OCI-LY3 (cell line): ENCODE data around the gene WASF2.

Experiments
- H2AFZ ChIP-seq: fragments of 200-600, 300-600 bp; shearing (Covaris generic); 2 replicates; pipeline ENCODE4 v1.6.0; 2014; ENCODE audit warnings: antibody characterized with exemption, low read depth, low read length
- H3K27ac ChIP-seq: fragments of 200-600, 300-600 bp; sonication (generic); 2 replicates; pipeline ENCODE4 v1.5.1; 2014; ENCODE audit warnings: mild to moderate bottlenecking, low read length, moderate library complexity, mixed read lengths
- H3K27me3 ChIP-seq: fragments of 200-600, 300-600 bp; sonication (generic); 2 replicates; pipeline ENCODE4 v1.6.1; 2014; ENCODE audit warnings: low read depth, low read length, mixed read lengths
- H3K36me3 ChIP-seq: fragments of 200-600, 300-600 bp; sonication (generic); replicated peaks from 2 replicates; pipeline ENCODE3; 2014; ENCODE audit warnings: low read depth, low read length, mixed read lengths
- H3K4me1 ChIP-seq: fragments of 300-600, 200-600 bp; sonication (generic); 2 replicates; pipeline ENCODE4 v1.6.1; 2014; ENCODE audit warnings: low read length, mixed read lengths
- H3K4me2 ChIP-seq: fragments of 200-600, 300-600 bp; sonication (generic); 2 replicates; pipeline ENCODE4 v1.6.1; 2014; ENCODE audit warnings: low read length, mixed read lengths
- H3K4me3 ChIP-seq: fragments of 300-600, 200-600 bp; sonication (generic); 2 replicates; pipeline ENCODE4 v1.5.1; 2014; ENCODE audit warnings: antibody characterized with exemption, mild to moderate bottlenecking, low read length, moderate library complexity
- H3K79me2 ChIP-seq: fragments of 300-600, 200-600 bp; shearing (Covaris generic); 2 replicates; pipeline ENCODE4 v1.6.1; 2014; ENCODE audit warnings: mild to moderate bottlenecking, low read length, mixed read lengths
- H3K9ac ChIP-seq: fragments of 300-600, 200-600 bp; shearing (Covaris generic); 2 replicates; pipeline ENCODE4 v1.6.0; 2014; ENCODE audit warnings: mild to moderate bottlenecking, low read length, moderate library complexity
- H3K9me3 ChIP-seq: fragments of 200-600, 300-600 bp; shearing (Covaris generic); 2 replicates; pipeline ENCODE4 v1.6.1; 2014; ENCODE audit warnings: low read length, mixed read lengths; ENCODE audit not compliant: insufficient read depth
- H4K20me1 ChIP-seq: fragments of 200-600, 300-600 bp; sonication (generic); 2 replicates; pipeline ENCODE4 v1.6.1; 2016; ENCODE audit warnings: low read length, mixed read lengths; ENCODE audit not compliant: insufficient read depth
- CTCF ChIP-seq: fragments of 200-600, 300-600 bp; sonication (generic); IDR thresholded peaks from 2 replicates; pipeline ENCODE4 v1.5.1; 2014; ENCODE audit warnings: antibody characterized with exemption, low read length, low read depth
- EZH2phosphoT487 ChIP-seq: fragments of 200-600 bp; shearing (Covaris generic); IDR thresholded peaks from 2 replicates; pipeline ENCODE4 v1.6.1; 2018; ENCODE audit warnings: antibody characterized with exemption, mixed run types, low read depth

The WASF2 gene

DNA sequence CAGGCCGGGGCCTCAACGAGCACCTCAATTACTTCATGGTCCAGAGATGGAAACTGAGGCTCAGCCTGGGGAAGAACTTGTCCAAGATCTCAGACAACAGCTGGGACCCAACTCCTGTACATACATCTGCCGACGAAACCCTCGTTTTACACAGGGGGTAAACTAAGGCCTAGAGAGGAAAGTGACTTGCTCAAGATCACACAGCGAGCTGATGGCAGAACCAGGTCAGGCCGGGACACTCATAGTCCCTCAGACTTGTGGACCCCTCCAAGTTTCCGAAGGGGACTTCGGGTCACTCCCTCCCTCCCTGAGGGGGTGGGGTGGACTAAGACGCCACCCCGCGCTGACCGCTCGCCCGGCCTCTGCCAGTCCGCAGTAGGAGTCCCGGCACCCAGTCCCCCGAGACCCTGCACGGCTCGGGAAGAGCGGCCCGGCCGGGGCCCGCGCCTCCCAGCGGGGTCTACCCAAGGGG, 430 bp downstream of the WASF2 start:
- Histone ChIP-seq H3K4me2 (peak overlapping the region; percentile 92), H3K9ac (peak overlapping the region; percentile 98), H3K4me3 (peak overlapping the region; percentile 100), H4K20me1 (peaks cover 19% of the 10 kb centered on the region; the same call in 1 of the 2 replicates), H2AFZ (no peak overlapping the region), H3K79me2 (peaks cover 43% of the 10 kb centered on the region), H3K4me1 (peaks cover 38% of the 10 kb centered on the region), H3K27me3 (no peaks in the 10 kb centered on the region), H3K36me3 (no peaks in the 10 kb centered on the region), H3K9me3 (no peaks in the 10 kb centered on the region), H3K27ac (peak overlapping the region; percentile 71)
- TF ChIP-seq EZH2phosphoT487, result no peak
- no peak for TF ChIP-seq CTCF

DNA sequence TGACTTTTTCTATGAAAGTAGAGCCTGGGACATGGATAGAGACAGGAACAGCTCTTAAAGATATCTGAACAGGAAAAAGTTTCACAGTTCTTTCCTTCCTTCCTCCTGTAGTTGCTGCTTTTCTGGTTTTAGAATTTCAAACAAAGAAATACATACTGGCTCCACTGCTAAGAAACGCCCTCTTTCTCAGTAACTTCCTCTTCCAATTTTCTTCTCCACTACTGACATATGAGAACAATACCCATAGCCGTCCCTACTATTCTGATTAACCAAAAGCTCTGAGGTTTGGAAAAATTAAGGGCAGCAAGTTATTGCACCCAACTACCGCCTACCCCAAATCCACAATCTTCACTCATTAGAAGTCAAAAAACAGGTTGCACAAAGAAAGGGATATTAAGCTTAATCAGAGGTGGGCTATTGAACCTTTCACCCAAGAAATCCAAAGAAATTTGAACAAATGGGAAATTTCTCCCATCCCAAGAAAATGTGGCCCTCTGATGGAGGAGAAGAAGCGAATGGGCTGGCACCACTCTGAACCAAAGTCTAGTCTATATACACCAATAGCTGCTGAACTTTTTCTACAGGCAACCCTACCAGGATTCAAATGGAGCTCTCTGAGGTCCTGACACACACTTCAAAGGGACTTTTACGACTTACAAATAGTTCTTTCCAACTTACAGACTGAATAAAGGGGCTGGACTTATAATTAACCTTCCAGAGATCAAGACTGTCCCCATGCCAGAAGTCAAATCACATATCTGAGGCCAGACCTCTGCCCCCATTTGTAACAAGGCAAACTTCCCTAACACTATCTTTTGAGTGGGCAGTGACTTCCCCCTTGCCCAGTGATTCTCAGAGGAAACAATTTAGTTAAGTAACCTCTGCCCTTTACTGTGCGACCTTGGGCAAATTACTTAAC, 1.7 kb downstream of the WASF2 start:
- H3K9me3 ChIP-seq, result no peaks in the 10 kb centered on the region
- H3K4me1 ChIP-seq, result peaks cover 43% of the 10 kb centered on the region
- peak overlapping the region; percentile 92 for H3K4me2 ChIP-seq
- no peaks in the 10 kb centered on the region for H3K27me3 ChIP-seq
- peak overlapping the region; percentile 71 for H3K27ac ChIP-seq
- H3K79me2 ChIP-seq, result peaks cover 56% of the 10 kb centered on the region
- no peak for TF ChIP-seq CTCF
- no peak for TF ChIP-seq EZH2phosphoT487
- peak overlapping the region; percentile 100 for H3K4me3 ChIP-seq
- no peaks in the 10 kb centered on the region for H3K36me3 ChIP-seq
- H2AFZ ChIP-seq, result no peak overlapping the region
- H4K20me1 ChIP-seq, result peaks cover 27% of the 10 kb centered on the region; the same call in 1 of the 2 replicates
- H3K9ac ChIP-seq, result peak overlapping the region; percentile 98

DNA sequence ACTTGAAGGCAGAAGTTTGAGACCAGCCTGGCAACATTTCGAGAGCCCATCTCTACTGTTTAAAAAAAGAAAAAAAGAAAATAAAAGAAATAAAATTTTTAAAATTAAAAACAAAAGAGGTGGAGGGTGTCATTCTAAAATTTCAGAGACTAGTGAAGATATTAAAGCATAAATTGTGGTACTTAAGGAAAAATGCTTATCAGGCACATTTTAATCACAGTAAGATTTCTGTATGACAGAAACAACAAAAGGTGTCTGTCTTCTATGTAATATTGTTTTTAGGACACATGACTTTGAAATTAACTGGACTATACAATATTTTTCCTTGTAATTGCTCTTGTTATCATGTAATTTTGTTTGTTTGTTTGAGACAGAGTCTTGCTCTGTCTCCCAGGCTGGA, 4.6 kb downstream of the WASF2 start:
- Histone ChIP-seq H3K4me1 (peaks cover 34% of the 10 kb centered on the region), H3K27me3 (no peaks in the 10 kb centered on the region), H3K27ac (no peak overlapping the region), H3K9me3 (no peaks in the 10 kb centered on the region), H3K9ac (no peak overlapping the region), H2AFZ (no peak overlapping the region), H3K79me2 (peaks cover 79% of the 10 kb centered on the region), H3K36me3 (no peaks in the 10 kb centered on the region), H3K4me3 (no peak overlapping the region), H3K4me2 (no peak overlapping the region), H4K20me1 (peaks cover 47% of the 10 kb centered on the region)
- TF ChIP-seq CTCF, result no peak
- no peak for TF ChIP-seq EZH2phosphoT487

DNA sequence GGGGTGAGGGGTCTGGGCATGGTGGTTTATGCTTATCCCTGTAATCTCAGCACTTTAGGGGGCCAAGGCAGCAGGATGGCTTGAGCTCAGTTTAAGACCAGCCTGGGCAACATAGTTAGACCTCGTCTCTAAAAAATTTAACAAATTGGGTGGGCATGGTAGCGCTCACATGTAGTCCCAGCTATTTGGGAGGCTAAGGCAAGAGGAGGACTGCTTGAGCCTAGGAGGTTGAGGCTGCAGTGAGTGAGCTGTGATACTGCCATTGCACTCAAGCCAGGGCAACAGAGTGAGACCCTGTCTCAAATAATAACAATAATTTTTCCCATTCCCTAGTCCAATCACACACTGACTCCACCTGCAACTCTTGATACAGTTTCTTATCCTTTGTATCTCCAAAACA, 6.3 kb downstream of the WASF2 start:
- H2AFZ ChIP-seq, result no peak overlapping the region
- no peaks in the 10 kb centered on the region for H3K36me3 ChIP-seq
- H3K4me2 ChIP-seq, result peak overlapping the region; percentile 32
- no peak overlapping the region for H3K9ac ChIP-seq
- no peak overlapping the region for H3K4me3 ChIP-seq
- H3K4me1 ChIP-seq, result peaks cover 36% of the 10 kb centered on the region
- TF ChIP-seq CTCF (no peak), EZH2phosphoT487 (no peak)
- no peaks in the 10 kb centered on the region for H3K9me3 ChIP-seq
- peaks cover 80% of the 10 kb centered on the region for H3K79me2 ChIP-seq
- H3K27ac ChIP-seq, result no peak overlapping the region
- H4K20me1 ChIP-seq, result peaks cover 45% of the 10 kb centered on the region
- no peaks in the 10 kb centered on the region for H3K27me3 ChIP-seq
